CD14-positive monocyte (primary cell): ENCODE data around the gene SPAST. TPM values are rescaled to one million over a fixed set of nuclear protein-coding genes. Genes with fewer than 3 reads are reported as not detected.
A peak's percentile ranks its signal among the peaks of the same experiment; 100 is the strongest.

Source experiments
- DNase-seq, 3 donors: peaks; one replicate each; pipeline ENCODE4 v3.0.0-alpha.2; 2011 to 2022
- H2AFZ ChIP-seq: 2 replicates; pipeline ENCODE4 v1.6.0; 2012; ENCODE audit warnings: mild to moderate bottlenecking, low read depth, low read length, inconsistent platforms; ENCODE audit not compliant: insufficient read depth, poor library complexity, severe bottlenecking
- H3K27ac ChIP-seq, 2 donors: 1 replicate in 1 of 2; 2 replicates in 1 of 2; pipeline ENCODE4 v1.5.1; 2012 to 2013; ENCODE audit warnings: low read length in 2 of 2, control low read depth in 1 of 2, inconsistent platforms in 1 of 2, low read depth in 1 of 2, mild to moderate bottlenecking in 1 of 2
- H3K27me3 ChIP-seq, 2 donors: one replicate each; pipeline versions ENCODE4 v1.6.0 to v1.6.1; 2011 to 2013; ENCODE audit warnings: low read length in 2 of 2; ENCODE audit not compliant: control insufficient read depth in 2 of 2, insufficient read depth in 2 of 2
- H3K36me3 ChIP-seq, 2 donors: replicated peaks in 1 of 2; 1 replicate in 1 of 2; 2 replicates in 1 of 2; pipeline versions ENCODE4 v1.5.1 to v1.6.1; 2012 to 2013; ENCODE audit warnings: low read length in 2 of 2, control low read depth in 1 of 2, inconsistent platforms in 1 of 2, mild to moderate bottlenecking in 1 of 2; ENCODE audit not compliant: insufficient read depth in 2 of 2, control insufficient read depth in 1 of 2
- H3K4me1 ChIP-seq, 2 donors: 1 replicate in 1 of 2; 2 replicates in 1 of 2; pipeline versions ENCODE4 v1.5.1 to v1.6.1; 2012 to 2013; ENCODE audit warnings: low read length in 2 of 2, control low read depth in 1 of 2, inconsistent platforms in 1 of 2, mild to moderate bottlenecking in 1 of 2, moderate library complexity in 1 of 2; ENCODE audit not compliant: insufficient read depth in 2 of 2, control insufficient read depth in 1 of 2
- H3K4me2 ChIP-seq: replicated peaks from 2 replicates; pipeline ENCODE3; 2012; ENCODE audit warnings: low read length, moderate library complexity, mild to moderate bottlenecking; ENCODE audit not compliant: poor library complexity, severe bottlenecking; ENCODE audit errors: extremely low read depth
- H3K4me3 ChIP-seq, 3 experiments: fragments of 200-600 bp in 1 of 3; sonication (generic) in 1 of 3; replicated peaks in 1 of 3; 1 replicate in 2 of 3; 2 replicates in 1 of 3; pipeline ENCODE4 v1.5.1; 2011 to 2013; ENCODE audit warnings: low read length in 3 of 3, mild to moderate bottlenecking in 3 of 3, control low read depth in 2 of 3, low read depth in 2 of 3, inconsistent platforms in 1 of 3, moderate library complexity in 1 of 3
- H3K79me2 ChIP-seq: 2 replicates; pipeline ENCODE4 v1.6.0; 2012; ENCODE audit warnings: mild to moderate bottlenecking, control low read depth, inconsistent platforms, low read length, moderate library complexity; ENCODE audit not compliant: insufficient read depth
- H3K9ac ChIP-seq: 2 replicates; pipeline ENCODE4 v1.6.0; 2017; ENCODE audit warnings: low read length, mild to moderate bottlenecking; ENCODE audit not compliant: insufficient read depth, poor library complexity, severe bottlenecking
- H3K9me3 ChIP-seq, 2 donors: replicated peaks in 1 of 2; 1 replicate in 1 of 2; 2 replicates in 1 of 2; pipeline versions ENCODE4 v1.5.1 to v1.6.1; 2012 to 2013; ENCODE audit warnings: low read length in 2 of 2, control low read depth in 1 of 2; ENCODE audit not compliant: control insufficient read depth in 1 of 2, insufficient read depth in 1 of 2
- H4K20me1 ChIP-seq: 2 replicates; pipeline ENCODE4 v1.6.0; 2012; ENCODE audit warnings: mild to moderate bottlenecking, low read length, control low read depth, moderate library complexity; ENCODE audit not compliant: insufficient read depth
- H3K27ac Mint-ChIP-seq, 7 donors: one replicate each; pipeline ENCODE4 v1.8.0; 2020; ENCODE audit warnings: mild to moderate bottlenecking in 7 of 7, mixed read lengths in 7 of 7, moderate library complexity in 6 of 7, inconsistent platforms in 2 of 7
- H3K27me3 Mint-ChIP-seq, 3 donors: one replicate each; pipeline ENCODE4 v1.8.0; 2021 to 2022; ENCODE audit warnings: low read depth in 3 of 3, mild to moderate bottlenecking in 3 of 3, mixed read lengths in 3 of 3, moderate library complexity in 3 of 3, inconsistent platforms in 1 of 3
- H3K36me3 Mint-ChIP-seq, 2 donors: one replicate each; pipeline ENCODE4 v1.8.0; 2020; ENCODE audit warnings: mixed read lengths in 2 of 2, inconsistent platforms in 1 of 2, mild to moderate bottlenecking in 1 of 2
- H3K4me1 Mint-ChIP-seq: one replicate; pipeline ENCODE4 v1.8.0; 2020; ENCODE audit warnings: mild to moderate bottlenecking, mixed read lengths
- H3K4me3 Mint-ChIP-seq, 2 donors: one replicate each; pipeline ENCODE4 v1.8.0; 2020; ENCODE audit warnings: mild to moderate bottlenecking in 2 of 2, mixed read lengths in 2 of 2, moderate library complexity in 1 of 2
- H3K9me3 Mint-ChIP-seq, 7 donors: one replicate each; pipeline ENCODE4 v1.8.0; 2020 to 2022; ENCODE audit warnings: mixed read lengths in 7 of 7, mild to moderate bottlenecking in 6 of 7, moderate library complexity in 6 of 7, inconsistent platforms in 2 of 7
- WGBS: methylation state at CpG from one replicate; pipeline ENCODE4 v1.1.5; 2013; ENCODE audit warnings: missing lambda C conversion rate; ENCODE audit not compliant: insufficient coverage; 5-methylcytosine and 5-hydroxymethylcytosine counted together
- intact Hi-C, 2 donors: fragments of 100-400 bp; cut with micrococcal nuclease; formaldehyde crosslinking; loops; one replicate each; pipeline versions ENCODE4 v1.15.0 to v1.15.1; 2023
- polyA plus RNA-seq, 3 donors: library from polyadenylated mRNA; depleted of rRNA in 1 of 3; unstranded in 2 of 3; stranded (reverse) in 1 of 3; fragments of 300-500 nt in 2 of 3; fragments of >200 nt in 1 of 3; fragmentation: Illumina TruSeq in 2 of 3; gene quantifications; 1 replicate in 2 of 3; 2 replicates in 1 of 3; pipeline ENCODE4 v1.2.3, GENCODE V29; 2012 to 2021
- TF ChIP-seq, protein P1 (sequence below): fragments of 200-600 bp; IDR thresholded peaks from one replicate; pipeline ENCODE4 v1.8.0; 2022; ENCODE audit warnings: antibody characterized with exemption, mild to moderate bottlenecking

SPAST gene
- polyA plus RNA-seq, 3 donors: 10.4 to 17.4 (median 14.0) TPM

DNA sequence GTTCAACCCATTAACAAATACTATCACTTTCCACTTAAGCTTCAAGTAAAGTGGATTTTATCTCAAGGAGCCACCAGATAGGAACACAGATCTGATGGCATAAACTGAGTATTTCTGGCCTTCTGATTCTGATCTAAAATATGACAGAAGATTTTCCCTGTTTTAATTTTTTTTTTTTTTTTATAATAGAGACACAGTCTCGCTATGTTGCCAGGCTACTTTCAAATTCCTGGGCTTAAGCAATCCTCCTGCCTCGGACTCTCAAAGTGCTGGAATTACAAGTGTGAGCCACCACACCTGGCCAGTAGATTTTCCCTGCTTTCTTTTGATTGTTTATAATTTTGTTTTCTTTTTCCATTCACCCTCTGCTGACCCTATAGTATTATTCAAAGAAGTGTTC, 65.7 kb downstream of the SPAST start:
- no CpG with 5 or more reads among the region's 2 CpGs for WGBS
- Histone ChIP-seq H3K4me1 (peaks cover 4 to 6% of the 10 kb centered on the region in 2 donors), H3K4me2 (no peak overlapping the region), H3K36me3 (peaks cover 48 to 74% of the 10 kb centered on the region in 2 donors), H3K27me3 (no peaks in the 10 kb centered on the region), H3K27ac (no peak overlapping the region), H3K9me3 (no peaks in the 10 kb centered on the region), H4K20me1 (no peaks in the 10 kb centered on the region), H3K79me2 (peaks cover 5% of the 10 kb centered on the region), H3K9ac (no peak overlapping the region), H2AFZ (no peak overlapping the region), H3K4me3 (no peak overlapping the region)
- Mint-ChIP-seq H3K9me3 (peaks cover 0 to 4% (median 2%) of the 10 kb centered on the region in 7 donors), H3K27me3 (peaks cover 0 to 2% (median 2%) of the 10 kb centered on the region in 3 donors), H3K4me1 (peaks cover 3% of the 10 kb centered on the region), H3K27ac (peak overlapping the region in 2 of 7 donors; percentile 10 to 58), H3K36me3 (peaks cover 57 to 69% of the 10 kb centered on the region in 2 donors), H3K4me3 (no peak overlapping the region)
- intact Hi-C loops: no loop called here
- DNase-seq: no peak
- TF ChIP-seq, protein P1, sequence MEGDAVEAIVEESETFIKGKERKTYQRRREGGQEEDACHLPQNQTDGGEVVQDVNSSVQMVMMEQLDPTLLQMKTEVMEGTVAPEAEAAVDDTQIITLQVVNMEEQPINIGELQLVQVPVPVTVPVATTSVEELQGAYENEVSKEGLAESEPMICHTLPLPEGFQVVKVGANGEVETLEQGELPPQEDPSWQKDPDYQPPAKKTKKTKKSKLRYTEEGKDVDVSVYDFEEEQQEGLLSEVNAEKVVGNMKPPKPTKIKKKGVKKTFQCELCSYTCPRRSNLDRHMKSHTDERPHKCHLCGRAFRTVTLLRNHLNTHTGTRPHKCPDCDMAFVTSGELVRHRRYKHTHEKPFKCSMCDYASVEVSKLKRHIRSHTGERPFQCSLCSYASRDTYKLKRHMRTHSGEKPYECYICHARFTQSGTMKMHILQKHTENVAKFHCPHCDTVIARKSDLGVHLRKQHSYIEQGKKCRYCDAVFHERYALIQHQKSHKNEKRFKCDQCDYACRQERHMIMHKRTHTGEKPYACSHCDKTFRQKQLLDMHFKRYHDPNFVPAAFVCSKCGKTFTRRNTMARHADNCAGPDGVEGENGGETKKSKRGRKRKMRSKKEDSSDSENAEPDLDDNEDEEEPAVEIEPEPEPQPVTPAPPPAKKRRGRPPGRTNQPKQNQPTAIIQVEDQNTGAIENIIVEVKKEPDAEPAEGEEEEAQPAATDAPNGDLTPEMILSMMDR: no peak

DNA sequence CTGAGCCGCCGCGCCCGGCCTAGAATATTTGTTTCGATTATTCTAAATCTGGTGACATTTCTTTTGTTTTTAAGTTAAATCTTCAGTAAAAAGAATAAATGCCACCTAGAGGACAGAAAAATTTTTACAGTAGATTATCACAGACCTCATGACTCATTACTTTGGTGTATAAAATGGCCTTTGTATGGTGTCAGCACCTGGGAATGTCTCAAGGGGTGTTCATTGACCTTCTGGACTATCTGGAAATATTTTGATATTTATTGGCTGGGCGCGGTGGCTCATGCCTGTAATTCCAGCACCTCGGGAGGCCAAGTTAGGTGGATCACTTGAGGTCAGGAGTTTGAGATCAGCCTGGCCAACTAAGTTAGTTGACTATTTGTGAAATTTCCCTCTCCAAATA, 72.1 kb downstream of the SPAST start:
- peak; percentile 16 to 47 (median 40) for DNase-seq
- TF ChIP-seq, protein P1: peak; percentile 42
- peaks cover 35 to 63% of the 10 kb centered on the region in 2 donors for H3K36me3 ChIP-seq
- H3K27me3 ChIP-seq: no peaks in the 10 kb centered on the region
- H3K27me3 Mint-ChIP-seq: peaks cover 0 to 2% (median 1%) of the 10 kb centered on the region in 3 donors
- H2AFZ ChIP-seq: no peak overlapping the region
- peaks cover 0 to 3% (median 0%) of the 10 kb centered on the region in 7 donors for H3K9me3 Mint-ChIP-seq
- H3K27ac ChIP-seq: peak overlapping the region; percentile 4 to 26
- H4K20me1 ChIP-seq: no peaks in the 10 kb centered on the region
- WGBS: no CpG with 5 or more reads among the region's 8 CpGs
- peaks cover 50 to 68% of the 10 kb centered on the region in 2 donors for H3K36me3 Mint-ChIP-seq
- H3K4me3 Mint-ChIP-seq: no peak overlapping the region
- no peak overlapping the region for H3K4me2 ChIP-seq
- peaks cover 14% of the 10 kb centered on the region for H3K79me2 ChIP-seq
- H3K4me1 ChIP-seq: peaks cover 4 to 6% of the 10 kb centered on the region in 2 donors
- no peaks in the 10 kb centered on the region for H3K9me3 ChIP-seq
- H3K4me3 ChIP-seq: no peak overlapping the region
- peak overlapping the region; percentile 46 to 85 (median 69) for H3K27ac Mint-ChIP-seq
- H3K4me1 Mint-ChIP-seq: peaks cover 3% of the 10 kb centered on the region
- no peak overlapping the region for H3K9ac ChIP-seq
- intact Hi-C loops: loop anchor here in 1 of 2 donors (10.0 kb wide), 1 partner anchor 71 kb away; the partner anchor contains the start of gene SPAST
